Endometrium (tissue), 2 donors: ENCODE data around the gene CMSS1.
"Not testable (repeated sequence)": the region's sequence is repeated elsewhere in the genome, so short reads cannot be mapped to it uniquely, and the experiment has no call there.

Experiments used
- FAIRE-seq: peaks from 2 replicates; lab custom pipeline; 2012; peaks lifted over from hg19 to GRCh38; lab: Jason Lieb, UNC
- donor health status: control.
- donor health status: control.

CMSS1 gene

DNA sequence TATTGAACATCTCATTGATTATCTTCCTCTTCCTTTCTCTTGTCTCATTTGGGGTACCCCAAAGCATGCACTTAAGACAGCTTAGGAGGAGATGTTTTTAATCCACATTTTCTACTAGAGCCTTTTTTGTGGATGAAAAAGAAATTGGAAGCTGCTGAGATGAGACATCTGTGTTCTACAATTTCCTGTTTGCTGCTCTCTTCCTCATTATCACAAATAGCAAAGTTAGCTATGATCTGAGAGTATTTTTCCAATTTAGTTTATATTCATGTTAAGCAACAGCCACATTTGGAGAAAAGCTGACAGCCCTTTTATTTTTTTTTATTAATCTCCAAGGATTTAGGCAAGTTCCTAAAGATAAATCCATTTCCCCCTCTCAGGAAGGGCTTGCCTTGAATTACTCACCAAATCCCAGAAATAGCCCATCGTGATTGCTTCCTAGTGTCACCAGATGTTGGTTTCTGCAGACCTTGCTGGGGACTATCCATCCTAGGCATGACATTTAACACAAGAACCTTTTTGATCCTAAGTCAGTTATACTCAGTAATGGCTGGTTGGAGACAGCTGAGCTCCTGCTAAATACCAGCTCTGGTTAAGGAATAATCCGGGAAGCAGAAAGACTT lies 367.4 kb downstream of the CMSS1 start:
- FAIRE-seq, result no peak

DNA sequence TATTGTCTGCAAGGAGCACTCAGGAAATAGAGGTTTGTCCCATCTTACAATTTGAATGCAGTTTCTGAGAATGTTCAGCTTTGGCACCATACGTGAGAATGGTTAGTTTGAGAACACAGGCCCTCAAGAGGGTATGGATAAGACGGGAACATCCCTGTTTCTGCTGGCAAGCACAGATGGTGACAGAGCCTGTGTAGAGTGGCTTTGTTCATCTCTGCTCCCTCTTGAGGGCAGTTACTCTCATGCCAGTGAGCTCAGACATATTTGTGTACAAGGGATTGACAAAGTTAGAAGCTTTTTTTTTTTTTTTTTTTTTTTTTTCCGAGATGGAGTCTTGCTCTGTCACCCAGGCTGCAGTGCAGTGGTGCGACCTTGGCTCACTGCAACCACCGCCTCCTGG lies 368.2 kb downstream of the CMSS1 start:
- no peak for FAIRE-seq

DNA sequence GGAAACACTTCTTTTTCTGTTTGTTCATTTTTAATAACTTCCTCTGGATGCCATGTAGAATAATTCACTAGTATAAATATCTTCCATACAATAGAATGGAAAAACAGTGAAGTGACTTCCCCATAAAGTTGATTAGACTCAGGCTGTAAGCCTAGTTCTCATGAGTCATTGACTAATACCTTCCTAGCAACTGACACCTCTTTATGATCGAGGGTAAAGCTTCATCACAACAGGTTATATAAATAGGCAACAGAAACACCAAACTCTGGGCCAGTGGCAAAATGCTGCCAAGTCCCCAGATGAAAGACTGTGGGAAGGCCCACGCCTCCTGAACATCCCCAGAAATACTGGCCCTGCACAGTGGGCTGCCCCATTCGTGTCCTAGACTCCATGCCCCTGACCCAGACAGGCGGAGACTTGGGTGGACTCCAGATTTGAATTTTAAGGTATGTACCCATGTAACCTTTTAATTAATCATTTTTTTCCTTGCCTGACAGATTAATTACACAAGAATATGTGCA lies 371.8 kb downstream of the CMSS1 start:
- FAIRE-seq, result no peak

DNA sequence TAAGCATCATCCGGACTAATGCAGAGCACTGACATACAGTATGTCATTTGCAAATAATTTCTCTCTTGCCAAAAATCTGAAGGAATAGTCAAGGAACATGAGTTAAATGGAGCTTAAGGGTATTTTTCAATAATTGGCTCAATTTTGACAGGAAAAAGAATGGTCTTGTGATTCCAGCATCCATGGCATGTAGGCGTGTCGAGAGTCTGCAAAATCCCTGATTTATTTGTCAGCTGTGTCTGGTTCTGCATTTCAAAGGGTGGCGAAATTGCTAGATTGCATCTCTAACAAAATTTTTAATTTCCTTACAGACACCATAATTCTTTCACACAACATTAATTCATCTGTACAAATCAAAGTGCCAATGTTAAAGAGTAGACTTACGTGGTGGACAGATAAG lies 377.7 kb downstream of the CMSS1 start:
- FAIRE-seq, result no peak

DNA sequence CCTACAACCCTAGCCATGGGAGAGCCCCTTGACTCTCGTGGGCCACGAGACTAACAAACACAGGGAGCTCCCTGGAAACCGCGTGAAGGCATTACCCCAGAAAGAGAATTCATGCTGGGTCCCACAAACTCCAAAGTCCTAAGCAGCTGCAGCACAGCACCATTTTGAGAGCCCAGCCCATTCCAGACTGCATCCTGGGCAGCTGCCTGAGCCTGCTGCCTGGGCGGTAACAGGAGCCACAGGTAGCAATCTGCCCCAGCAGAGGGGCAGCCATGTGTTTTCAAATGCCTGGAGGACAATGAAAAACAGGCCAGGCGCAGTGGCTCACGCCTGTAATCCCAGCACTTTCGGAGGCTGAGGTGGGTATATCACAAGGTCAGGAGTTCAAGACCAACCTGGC lies 380.2 kb downstream of the CMSS1 start:
- FAIRE-seq, result no peak

DNA sequence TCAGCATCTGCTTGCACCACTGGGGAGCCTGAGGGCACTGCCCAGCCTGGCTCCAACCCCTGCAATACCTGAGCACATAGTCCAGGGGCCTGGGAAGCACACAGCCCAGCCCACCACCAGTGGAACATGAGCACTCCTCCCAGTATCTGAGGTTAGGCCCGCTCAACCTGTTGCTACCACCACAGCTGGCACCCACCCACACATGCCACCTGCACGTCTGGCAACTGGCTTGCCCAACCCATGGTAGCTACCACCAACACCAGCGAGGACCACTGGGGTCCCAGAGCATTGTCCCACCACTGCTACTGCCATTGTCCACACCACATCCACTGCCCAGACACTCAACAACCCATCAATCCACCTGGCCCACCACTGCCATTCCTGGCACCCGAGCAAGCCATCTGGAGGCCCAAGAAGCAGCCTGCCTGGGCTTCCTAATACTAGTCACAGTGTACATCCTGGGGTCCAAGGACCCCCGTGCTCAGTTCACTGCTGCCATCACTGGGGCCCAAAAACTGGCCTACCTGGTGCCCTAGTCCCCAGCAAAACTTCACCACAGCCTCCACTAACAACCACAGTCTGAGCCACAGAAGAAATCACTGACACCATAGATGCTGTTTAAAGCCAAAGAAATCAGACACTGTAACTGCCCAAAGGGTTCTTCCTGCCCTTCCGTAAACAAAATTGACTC lies 381.1 kb downstream of the CMSS1 start:
- no peak for FAIRE-seq

DNA sequence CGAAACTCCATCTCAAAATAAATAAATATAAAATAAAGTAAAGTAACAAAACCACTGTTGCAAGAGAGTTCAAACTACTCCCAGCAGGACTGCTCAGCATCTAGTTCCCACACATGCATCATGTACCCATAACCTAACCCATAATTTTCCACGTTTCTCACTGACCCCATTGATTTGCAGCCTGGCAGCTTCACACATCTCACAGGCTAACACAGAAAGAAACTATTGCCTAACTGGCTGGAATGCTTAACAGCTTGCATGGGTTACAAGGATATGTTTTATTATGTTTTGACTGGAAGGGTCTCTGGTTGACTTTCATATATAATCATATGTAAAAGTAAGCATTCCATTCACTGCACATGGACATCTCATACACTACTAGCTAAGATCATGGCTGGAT lies 387.5 kb downstream of the CMSS1 start:
- FAIRE-seq, result no peak

DNA sequence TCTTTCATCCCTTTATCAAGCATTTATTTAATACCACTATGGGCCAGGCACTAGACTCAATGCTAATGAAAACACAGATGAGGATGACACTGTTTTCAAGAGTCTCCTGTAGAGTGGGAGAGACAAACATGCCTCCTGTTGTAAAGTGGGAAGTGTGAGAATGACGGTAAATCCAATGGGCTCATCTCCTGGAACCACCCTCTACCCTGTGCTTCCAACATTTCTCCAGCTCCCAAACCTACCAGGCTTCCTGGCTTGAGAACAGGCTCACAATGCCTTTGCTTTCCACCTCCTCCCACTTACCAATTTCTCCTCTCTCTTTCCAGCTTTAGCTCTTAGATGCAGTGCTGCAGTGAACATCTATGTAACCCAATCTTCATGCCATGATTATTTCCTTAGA lies 389.0 kb downstream of the CMSS1 start:
- no peak for FAIRE-seq

DNA sequence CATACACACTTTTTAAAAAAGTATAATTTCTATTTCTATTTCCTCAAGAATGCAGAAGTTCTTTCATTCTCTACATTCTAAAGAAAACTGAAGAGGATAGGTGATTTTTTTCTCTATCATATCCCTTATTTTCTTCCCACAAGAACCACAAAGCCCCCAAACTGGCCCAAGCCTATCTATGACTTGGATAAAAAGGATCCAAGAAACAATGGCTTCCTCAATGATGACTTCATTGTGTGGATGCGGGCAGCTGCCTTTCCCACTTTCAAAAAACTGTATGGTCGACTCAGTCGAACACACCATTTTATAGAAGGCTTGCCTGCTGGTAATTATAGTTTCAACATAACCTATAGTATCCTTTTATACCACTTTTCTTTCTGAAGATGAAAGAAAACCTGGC lies 390.2 kb downstream of the CMSS1 start:
- FAIRE-seq, result no peak

DNA sequence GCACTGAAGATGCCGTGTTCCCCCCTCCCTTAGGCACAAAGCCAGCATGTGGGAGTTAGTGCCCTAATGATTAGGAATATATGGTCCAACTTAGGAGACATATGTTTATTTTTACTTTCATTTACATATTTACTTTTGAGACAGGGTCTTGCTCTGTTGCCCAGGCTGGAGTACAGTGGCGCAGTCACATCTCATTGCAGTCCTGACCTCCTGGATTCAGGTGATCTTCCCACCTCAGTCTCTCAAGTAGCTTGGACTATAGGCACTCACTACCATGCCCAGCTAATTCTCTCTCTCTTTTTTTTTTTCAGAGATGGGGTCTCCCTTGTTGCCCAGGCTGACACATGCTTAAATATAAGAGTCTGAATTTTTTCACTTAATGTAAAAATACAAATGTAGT lies 391.5 kb downstream of the CMSS1 start:
- FAIRE-seq, result no peak

DNA sequence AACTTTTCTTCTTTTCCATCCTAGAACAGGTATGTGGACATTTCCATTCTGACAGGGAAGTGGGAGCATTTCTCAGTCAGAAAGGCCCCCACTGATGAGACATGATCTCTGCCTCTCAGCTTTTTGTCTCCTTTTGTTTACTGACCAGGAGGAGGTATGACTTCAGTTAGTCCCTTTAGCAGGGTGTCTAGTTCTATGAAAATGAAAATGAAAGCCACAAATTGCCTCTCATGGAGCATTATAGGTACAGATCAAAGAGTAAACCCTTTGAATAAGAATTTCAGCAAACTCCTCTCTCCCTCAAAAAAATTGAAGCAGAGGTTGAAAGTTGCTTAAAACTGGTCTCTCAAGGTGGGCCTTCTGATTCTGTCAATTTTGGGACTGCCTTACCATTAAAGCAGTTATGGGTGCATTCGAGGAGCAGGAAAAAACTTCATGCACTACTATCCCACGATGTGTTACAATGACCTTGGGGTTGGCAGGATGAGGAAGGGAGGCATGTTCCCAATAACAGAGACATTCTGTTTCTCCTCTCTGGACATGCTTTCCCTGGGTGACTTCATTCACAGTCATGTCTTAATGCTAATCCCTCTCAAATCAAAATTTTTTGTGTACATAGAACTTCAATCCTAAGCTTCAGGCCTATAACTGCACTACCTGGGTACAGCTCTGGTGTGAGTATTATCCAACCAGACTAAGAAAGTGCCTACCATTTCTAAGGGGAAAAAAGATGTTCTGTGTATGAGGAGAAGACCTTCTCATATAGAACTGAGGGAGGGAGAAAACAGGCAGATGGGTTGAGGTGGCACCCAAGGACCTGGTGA lies 392.5 kb downstream of the CMSS1 start:
- FAIRE-seq, result no peak

DNA sequence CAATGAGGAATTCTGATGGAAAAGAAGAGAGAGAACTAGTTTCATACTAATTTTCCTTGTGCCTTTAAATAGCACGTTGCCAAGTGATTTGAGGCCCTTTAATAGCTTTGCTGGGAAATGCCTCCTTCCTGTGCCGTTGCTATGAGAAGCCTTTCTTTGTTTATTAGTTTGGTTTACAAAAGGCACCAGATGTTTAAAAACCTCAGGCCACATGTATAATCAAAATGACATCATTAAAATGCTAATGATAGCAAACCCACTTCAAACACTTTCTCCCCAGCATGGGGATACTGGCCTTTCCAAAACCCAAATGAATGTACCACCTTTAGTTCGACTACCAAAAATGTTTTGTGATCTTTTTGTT lies 393.1 kb downstream of the CMSS1 start:
- FAIRE-seq, result peak; percentile 96

DNA sequence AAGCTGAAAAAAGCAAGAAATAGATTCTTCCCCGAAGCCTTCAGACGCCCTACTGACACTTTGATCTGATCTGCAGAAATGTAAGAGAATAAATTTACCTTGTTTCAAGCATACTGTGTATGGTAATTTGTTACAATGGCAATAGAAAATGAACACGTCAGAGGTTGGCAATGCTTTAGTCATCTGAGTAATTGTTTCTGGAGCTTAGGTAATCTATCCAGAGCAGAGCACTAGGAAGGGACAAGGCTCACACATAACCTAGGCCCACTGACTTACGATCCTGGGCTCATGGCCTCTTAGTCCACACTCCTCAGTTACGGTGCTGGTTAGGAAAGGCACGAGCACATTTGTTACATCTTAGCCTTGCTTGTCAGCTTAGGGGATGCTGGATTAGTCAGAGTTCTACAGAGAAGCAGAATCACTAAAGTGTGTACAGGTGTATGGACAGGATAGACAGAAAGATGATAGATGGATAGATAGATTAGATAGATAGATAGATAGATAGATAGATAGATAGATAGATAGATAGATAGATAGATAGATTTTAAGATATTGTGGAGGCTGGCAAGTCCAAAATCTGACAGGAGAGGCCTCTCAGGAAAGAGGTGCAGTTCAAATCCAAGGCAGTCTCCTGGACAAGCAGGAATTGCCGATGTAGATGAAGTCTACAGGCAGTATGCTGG lies 396.4 kb downstream of the CMSS1 start:
- no peak for FAIRE-seq

DNA sequence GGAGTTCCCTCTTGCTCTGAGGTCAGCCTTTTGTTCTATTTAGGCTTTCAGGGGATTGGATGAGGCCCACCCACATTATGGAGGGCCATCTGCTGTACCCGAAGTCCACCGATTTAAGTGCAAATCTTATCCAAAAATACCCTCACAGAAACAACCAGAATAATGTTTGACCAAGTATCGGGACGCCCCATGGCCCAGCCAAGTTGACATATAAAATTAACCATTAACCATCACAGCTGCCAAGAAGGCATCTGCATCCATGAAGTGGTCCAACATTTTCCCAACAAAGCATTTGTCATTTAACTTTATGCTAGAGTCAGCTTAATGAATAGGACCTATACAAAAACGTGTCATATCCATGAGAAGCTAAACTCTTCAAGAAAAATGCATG lies 396.9 kb downstream of the CMSS1 start:
- no peak for FAIRE-seq

DNA sequence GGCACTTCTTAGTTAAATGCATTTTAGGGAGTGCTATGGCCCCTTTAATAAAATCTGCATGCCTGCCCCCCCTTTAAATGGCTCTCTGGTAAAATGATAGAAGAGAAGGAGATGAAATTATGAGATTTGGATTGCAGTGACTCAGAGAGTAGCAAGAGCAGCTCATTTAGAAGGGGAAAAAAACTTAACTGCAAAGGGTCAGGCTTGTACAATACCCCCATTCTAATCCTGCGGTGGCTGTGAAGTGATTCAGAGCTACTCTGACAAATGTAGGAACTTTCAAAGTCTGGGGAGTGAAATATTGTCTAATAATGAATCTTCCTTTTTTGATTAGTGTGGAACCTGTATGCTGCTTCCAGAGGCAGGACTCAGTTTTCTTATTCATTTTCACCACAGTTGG lies 399.1 kb downstream of the CMSS1 start:
- no peak for FAIRE-seq

DNA sequence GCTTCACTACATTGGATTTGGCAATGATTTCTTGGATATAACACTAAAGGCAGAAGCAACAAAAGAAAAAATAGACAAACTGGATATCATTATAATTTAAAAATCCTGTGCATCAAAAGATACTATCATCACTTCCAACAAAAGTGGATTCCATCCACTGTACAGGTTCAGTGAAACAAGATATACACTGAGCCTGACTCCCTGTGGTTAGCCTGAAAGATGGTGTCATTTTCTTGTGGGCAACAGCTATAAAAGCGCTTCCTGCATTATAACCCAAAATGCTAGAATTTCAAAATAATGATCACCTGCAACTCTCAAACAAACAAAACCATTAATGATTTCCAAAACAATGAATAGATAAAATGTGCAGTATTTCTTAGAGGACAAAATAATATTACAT lies 403.5 kb downstream of the CMSS1 start:
- FAIRE-seq, result no peak

DNA sequence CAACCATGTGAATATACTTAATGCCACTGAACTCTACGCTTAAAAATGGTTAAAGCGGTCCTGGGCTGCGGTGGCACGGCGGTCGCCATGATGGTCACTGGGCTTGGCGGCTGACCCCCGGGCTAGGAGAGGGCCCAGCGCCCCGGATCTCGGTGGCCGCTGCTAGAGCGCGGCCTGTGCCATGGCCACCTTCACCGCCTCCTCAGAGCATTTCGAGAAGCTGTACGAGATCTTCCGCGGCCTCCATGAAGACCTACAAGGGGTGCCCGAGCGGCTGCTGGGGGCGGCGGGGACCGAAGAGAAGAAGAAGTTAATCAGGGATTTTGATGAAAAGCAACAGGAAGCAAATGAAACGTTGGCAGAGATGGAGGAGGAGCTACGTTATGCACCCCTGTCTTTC lies 407.5 kb downstream of the CMSS1 start:
- FAIRE-seq, result no peak

DNA sequence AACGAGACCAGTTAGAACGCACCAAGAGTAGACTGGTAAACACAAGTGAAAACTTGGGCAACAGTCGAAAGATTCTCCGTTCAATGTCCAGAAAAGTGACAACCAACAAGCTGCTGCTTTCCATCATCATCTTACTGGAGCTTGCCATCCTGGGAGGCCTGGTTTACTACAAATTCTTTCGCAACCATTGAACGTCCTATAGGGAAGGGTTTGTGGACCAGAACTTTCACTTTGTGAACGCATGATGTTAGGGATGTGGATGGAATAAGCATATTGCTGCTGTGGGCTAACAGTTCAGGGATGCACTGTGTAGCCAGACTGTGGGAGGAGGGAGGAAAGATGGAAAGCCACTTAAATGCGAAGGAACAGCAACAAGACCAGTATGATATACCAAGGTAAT lies 408.2 kb downstream of the CMSS1 start:
- FAIRE-seq, result no peak

DNA sequence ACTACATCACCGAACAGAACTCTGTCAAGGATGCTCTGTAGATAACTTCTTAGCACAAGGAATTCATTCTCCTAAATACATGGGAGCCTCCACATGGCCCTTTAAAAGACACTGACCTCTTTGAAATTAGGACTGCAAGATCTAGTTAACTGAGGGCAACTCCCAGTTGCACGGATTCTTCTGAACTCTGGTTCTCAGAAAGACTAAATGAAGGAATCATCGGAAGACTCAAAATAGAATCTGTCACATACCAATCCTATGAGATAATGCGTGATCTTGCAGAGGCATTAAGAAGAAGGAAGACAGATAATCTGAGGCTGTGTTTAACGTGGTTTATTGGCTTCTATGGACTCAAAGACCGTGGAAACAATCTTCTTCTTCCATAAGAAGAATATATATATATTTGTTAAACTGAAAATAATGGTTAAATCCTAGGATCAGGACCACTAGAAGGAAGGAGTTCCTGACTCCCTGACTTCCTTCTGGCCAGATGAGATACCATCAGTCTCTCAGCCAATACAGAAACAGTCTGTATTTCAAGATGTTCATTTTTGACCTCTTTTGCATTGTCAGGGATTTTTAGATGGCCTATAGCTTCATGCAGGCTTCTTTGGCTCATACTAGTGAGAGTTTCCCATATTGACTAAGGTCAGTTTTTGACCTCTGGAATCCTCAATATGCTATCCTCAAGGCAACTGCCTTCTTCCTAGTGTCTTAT lies 409.2 kb downstream of the CMSS1 start:
- no peak for FAIRE-seq

DNA sequence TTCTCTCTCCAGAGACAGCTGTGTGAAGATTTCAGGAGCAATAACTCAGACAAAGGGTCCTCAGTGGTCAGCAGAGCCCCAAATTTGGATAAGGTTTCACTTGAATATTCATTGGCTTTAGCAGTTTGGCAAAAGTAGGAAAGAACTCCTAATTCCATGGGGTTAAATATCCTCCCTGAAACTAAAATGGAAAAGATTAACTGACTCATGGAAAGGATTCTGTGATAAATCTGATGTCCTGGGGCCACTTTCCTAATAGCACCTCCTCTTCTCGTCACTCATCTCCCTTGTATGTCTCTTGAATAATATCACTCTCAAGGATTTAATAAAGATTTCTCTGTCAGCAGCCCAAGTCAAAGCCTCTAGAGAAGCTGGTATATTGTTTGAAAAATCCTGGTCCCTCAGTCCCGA lies 409.9 kb downstream of the CMSS1 start:
- FAIRE-seq, result no peak

DNA sequence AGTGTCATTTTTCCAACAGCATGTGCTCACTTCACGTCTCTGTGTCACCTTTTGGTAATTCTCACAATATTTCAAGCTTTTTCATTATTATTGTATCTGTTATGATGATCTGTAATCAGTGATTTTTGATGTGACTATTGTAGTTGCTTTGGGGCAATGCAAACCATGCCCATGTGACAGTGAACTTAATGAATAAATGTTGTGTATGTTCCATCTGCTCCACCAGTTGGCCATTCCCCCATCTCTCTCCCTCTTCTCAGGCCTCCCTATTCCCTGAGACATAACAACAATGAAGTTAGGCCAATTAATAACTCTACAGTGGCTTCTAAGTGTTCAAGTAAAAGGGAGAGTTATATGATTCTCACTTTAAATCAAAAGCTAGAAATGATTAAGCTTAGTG lies 410.6 kb downstream of the CMSS1 start:
- no peak for FAIRE-seq

DNA sequence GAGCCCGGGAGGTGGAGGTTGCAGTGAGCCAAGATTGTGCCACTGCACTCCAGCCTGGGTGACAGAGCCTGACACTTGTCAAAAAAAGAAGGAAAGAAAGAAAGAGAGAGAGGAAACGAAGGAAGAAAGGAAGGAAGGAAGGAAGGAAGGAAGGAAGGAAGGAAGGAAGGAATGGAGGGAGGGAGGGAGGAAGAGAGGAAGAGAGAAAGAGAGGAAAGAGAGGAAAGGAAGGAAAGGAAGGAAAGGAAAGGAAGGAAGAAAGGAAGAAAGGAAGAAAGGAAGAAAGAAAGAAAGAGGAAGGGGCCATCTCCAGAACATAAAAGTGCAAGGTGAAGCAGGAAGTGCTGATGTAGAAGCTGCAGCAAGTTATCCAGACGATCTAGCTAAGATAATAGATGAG lies 411.5 kb downstream of the CMSS1 start:
- not testable (repeated sequence) for FAIRE-seq
